ENCODE results near the gene PITPNM3.
"Not testable (repeated sequence)": the region's sequence is repeated elsewhere in the genome, so short reads cannot be mapped to it uniquely, and the experiment has no call there.

Gene PITPNM3

DNA sequence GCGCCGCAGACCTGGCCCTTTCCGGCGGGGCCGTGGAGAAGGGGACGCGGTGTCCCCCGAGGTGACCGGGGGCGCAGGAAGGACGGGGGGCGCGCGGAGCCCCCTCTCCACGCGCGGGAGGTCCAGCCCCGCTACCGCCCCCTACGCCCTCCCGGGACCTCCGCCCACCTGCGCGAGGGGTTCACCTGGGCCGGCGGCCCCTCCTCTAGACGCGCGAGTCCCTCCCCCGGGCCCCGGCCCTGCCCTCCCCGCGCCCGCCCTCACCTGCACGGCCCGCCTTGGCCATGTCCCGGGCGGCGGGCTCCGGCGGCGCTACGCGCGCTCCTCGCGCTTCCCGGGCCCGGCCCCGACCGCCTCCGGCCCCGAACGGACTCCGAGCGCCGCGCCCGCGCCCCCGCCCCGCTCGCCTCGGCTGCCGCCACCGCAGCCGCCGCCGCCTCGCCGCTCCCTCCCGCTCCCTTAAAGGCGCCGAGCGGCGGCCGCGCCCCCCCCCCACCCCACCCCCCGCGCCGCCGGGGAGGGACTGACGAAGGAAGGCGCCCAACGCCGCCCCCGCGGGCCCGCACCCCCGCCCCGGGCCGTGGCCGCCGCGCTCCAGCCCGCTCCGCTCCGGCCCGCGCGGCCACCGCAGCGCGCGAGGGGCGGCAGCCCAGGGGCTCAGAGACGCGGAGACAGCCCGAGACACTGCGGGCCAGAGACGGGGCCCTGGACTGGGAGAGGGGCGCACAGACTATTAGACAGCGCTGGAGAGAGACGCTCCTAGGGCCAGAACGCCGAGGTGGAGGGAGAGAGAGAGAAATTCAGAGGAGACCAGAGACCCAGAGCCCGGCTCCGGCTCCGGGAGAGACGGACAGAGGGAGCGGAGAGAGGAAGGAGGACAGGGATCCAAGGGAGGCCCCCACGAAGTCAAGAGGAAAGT is at the start of gene PITPNM3:
PITPNM3 (minus strand) TSS at position 435 of the 919 bp plus-strand sequence; CDS start at position 286, 149 bp downstream.
- peak; percentile 62 for DNase-seq (ENCODE audit: low spot score)

DNA sequence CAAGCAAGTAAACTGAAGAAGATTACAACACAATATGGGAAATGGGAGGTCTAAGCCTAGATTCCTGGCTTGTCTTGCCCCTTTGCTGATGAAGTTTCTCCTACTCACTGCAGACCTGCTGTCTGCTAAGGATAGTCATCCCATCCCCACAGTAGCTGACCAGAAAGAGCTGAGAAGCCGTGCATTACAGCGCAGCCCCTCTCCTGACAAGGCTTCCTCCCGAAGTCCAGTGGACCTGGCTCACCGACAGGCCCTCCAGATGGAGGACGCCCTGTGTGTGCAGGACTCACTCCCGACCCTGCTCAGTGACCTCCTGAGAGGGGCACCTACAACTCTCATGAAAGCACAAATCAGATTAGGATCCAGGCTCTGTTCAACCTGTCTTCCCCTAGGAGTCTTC is 48.8 kb upstream of the PITPNM3 start:
- no peak for DNase-seq (ENCODE audit: low spot score)

DNA sequence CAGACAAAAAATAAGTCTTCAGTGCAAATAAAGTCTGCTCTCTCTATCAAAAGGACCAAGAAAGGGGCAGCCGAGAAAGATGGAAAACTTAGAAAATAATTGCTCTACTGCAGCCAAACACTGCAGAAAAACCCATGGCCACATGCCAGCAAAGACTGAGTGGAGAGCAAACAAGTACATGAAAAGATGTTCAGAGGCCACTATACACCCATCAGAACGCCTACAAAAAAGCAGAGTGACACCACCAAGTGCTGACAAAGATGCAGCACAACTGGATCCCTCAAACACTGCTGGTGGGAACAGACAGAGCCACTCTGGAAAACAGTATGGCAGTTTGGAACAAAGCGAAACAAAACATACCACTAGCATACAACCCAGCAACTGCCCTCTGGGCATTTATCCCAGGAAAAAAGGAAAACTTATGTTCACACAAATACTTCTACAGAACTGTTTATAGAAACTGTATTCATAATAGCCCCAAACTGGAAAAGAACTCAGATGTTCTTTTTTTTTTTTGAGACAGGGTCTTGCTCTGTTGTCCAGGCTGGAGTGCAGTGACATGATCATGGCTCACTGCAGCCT is 47.5 kb upstream of the PITPNM3 start:
- no peak for DNase-seq (ENCODE audit: low spot score)

DNA sequence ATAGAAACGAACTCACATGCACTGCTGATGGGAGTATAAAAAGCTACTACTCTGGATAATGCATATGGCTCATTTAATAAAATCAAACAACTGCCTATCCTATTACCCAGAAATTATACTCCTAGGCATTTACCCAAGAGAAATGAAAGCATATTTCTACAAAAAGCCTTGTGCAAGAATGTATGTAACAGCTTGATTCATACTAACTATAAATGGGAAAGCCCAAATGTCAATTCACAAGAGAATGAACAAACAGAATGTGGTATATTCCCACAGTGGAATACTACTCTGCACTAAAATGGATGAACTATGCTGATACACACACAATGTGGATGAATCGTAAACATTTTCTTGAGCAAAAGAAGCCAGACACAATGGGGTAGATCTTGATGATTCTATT is 45.8 kb upstream of the PITPNM3 start:
- DNase-seq (ENCODE audit: low spot score), result no peak

DNA sequence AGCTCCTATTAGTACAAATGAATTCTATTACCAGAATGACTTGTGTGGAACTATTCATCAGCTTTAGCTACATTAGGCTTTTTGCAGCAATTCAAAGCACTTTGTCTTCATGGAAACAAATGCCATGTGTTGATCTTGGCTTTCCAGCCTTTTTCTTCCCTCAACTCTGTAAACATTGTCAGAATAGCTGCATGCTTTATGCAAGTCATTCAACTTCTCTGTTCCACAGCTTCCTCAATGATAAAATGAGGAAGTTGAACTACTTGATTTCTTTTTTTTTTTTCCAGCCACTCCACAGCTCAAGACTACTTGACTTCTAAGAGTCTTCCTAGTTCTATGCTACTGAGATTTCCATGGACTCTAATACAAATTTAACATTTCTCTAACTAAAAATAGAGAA is 43.0 kb upstream of the PITPNM3 start:
- DNase-seq (ENCODE audit: low spot score), result no peak

DNA sequence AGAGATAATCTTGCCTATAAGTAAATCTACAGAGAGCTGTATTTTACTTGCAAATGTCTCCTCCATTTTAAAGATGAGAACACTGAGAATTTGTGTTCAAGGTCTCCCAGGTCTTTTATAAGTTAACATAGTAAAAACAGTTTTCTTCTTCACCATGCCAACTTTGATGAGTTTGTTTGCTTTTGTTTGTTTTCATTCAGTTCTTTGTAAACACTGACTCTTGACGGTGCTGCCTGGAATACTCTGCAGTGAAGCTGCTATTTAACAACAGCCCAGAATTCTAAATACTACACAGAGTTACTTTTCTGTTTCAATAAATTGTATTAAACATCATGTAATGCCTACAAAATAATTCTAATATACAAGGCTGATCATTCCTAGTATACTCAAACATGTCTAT is 41.4 kb upstream of the PITPNM3 start:
- DNase-seq (ENCODE audit: low spot score), result no peak

DNA sequence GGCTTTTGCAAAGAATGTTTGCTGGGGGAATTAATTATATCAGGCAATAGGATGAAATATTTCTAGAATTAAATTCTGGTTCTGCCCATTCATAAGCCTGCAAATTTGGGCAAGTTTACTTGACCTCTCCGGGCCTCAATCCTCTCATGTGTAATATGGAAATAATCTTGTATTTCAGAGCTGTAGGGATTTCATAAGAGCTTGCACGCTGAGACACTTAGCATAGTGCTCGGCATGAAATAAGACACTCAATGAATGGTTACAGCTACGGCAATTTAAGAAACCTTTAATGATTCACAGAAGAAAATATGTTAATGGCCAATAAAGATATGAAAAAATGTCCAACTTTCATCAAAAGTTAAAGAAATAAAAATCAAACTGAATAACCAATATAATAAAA is 40.6 kb upstream of the PITPNM3 start:
- no peak for DNase-seq (ENCODE audit: low spot score)

DNA sequence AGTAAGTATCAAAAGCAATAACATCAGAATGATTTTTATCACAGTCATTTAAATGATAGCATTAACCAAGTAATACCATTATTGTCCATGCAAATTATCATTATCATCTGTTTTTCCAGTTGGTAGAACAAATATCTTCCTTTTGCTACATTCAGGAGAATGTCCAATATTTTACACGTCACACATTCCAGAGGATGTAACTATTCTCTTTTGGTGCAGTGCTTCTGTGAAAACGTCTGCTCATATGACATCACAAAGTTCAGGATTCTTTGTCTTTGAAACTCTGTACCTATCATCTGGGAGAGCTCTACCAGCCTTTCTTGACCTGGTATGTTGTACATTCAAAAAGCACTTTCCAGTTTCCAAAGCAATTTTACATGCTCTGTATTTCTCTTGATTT is 40.2 kb upstream of the PITPNM3 start:
- DNase-seq (ENCODE audit: low spot score), result no peak

DNA sequence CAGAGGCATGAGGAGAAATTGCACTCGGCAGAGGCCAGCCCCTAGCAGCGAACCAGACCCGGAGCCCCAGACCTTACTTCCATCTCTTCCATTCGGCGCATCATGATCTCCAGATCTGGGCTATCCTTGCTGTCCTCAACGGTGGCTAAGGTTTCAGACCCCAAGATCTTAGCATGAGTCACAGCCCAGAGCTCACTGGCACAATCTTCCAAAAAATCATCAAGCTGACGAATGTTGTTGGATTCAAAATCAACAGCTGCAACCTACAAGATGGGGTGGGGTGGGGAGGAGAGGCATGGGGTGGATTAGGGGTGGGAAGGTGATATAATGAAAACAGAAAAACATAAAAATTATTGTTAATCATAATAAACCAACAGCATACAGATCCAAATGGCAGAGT is 39.7 kb upstream of the PITPNM3 start:
- no peak for DNase-seq (ENCODE audit: low spot score)

DNA sequence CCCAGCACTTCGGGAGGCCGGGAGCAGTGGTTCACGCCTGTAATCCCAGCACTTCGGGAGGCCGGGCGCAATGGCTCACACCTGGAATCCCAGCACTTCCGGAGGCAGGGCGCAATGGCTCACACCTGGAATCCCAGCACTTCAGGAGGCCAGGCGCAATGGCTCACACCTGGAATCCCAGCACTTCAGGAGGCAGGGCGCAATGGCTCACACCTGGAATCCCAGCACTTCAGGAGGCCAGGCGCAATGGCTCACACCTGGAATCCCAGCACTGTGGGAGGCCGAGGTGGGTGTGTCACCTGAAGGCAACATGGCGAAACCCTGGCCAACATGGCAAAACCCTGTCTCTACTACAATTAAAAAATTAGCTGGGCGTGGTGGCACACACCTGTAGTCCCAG is 37.0 kb upstream of the PITPNM3 start:
- DNase-seq (ENCODE audit: low spot score), result not testable (repeated sequence)

DNA sequence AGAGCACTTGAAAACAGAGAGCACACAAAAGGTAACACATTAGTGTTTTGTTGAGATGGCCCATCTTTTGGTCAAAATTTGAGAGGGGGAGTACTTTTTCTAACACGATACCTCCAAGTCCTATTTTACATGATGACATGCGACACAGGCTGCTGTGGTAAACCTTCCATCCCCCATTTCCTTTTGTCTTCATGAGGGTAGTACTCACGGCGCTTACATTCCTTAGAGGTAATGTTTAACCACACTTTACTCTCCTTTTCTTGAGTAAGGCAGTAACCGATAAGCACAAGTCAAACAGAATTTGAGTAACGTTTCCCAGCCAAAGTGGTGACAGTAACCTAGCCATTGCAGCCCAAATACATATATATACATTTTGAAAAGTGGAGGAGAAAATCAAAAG is 35.8 kb upstream of the PITPNM3 start:
- no peak for DNase-seq (ENCODE audit: low spot score)

DNA sequence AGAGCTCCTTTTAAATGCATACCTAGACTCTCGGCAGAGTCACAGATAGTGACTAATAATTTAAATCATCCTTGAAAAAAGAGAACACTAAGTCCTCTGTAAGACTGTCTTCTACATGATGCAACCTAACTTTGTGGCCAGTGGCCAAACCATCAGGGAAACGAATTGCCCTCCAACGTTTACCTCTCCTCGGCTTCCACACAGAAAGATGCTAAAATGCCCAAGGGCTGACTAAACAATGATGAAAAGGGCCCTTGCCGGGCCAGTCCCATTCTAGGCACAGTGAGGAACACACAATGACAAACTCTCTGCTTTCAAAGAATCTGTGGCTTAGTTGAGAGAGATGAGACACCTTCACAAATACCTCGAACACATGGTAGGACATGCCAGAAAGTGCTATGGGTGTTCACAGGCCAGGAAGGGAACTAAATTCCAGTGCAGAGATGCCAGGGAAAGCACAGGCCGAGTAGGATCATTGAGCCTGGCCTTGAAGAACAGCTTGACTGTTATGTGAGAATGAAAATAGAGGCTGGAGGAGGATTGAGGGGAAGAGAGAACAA is 35.3 kb upstream of the PITPNM3 start:
- no peak for DNase-seq (ENCODE audit: low spot score)

DNA sequence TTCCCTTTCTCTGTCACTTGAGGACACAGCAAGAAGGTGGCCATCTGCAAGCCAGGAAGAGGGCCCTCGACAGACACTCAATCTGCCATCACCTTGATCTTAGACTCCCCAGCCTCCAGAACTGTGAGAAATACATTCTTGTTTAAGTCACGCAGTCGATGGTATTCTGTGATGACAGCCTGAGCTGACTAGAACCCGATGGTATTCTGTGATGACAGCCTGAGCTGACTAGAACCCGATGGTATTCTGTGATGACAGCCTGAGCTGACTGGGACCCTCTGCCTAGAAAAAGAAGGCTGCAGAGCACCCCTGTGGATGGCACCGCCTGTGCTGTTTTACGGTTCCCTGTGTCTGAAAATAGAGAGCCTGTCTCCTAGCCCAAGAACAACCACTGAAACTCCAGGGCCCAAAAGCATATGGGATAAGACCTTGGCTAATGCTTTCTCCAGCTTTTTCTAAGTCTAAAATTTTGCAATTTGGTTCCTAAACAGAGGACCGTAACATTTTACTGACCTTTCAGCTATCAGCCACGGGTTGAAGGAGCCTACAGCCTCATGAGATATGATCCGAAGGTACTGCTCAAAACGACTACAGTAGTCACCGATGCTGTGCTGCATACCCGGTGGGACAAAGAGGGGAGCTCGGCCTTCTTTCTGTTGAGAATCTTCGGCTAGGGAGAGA is 33.1 kb upstream of the PITPNM3 start:
- DNase-seq (ENCODE audit: low spot score), result no peak

DNA sequence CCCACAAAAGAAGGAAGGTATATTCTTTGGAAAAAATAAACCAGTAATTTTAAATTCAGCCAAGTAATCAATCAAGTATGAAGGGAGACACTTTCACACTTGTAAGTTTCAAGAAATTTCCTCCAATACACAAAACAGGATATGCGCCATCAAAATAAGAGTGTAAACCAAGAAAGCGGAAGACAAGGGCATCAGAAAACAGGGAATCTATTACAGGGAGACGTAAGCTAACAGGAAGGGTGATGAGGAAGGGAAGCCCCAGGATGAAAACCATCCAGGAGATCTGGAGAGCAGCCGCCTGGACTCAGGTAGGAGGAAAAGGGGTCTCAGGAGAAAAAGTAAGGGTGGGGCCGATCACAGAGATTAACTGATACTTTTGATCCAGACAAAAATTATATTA is 31.8 kb upstream of the PITPNM3 start:
- no peak for DNase-seq (ENCODE audit: low spot score)

DNA sequence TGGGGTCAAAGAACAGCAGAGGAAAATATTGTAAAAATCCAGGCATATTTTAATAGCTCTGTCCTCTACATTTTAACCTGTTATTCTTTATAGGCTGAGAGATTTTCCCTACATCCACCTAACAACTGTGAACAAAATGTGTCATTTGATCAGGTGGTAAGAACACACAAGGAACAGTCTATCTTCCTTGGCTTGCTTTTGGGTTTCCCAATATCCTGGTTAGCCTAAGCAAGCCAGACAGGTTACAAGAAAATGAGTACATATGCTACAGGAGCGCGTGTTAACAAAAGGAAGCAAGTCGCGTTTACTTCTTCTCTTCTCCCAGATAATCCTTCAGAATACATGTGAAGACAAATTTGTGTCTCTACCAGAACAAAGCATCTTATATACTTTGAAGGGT is 31.0 kb upstream of the PITPNM3 start:
- no peak for DNase-seq (ENCODE audit: low spot score)

DNA sequence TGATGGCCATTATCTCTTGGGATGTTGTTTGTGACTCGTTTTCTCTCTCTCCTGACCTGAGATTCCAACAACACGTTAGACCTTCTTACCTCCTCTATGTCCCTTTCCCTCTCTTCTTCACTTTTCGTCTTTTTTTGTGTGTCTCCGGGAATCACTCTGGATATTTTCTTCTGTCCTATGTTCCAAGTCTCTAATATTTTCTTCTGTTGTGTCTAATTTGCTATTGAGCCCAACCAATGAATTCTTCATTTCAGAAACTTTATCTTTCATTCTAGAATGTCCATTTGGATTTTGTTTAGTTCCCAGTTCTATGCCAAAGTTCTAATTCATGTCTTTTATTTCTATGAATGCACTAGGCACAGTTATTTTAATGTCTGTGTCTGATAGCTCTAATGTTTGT is 27.1 kb upstream of the PITPNM3 start:
- no peak for DNase-seq (ENCODE audit: low spot score)

DNA sequence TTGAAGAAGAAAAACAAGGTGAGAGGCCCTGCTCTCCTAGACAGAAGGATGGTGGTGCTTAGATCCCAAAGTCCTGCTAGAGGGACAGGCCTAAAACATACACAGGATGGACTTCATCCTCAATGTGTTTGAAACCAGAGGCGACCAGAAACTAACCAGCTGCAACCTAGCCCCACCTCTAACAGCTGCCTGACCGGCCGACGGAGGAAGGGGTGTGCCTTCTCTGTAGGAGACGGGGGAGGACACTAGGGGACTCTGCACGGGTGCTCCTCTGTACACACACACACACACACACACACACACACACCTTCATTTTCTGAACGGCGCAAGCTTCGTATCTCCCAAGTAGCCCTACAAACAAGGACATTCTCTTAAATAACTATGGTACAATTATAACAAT is 24.3 kb upstream of the PITPNM3 start:
- no peak for DNase-seq (ENCODE audit: low spot score)

DNA sequence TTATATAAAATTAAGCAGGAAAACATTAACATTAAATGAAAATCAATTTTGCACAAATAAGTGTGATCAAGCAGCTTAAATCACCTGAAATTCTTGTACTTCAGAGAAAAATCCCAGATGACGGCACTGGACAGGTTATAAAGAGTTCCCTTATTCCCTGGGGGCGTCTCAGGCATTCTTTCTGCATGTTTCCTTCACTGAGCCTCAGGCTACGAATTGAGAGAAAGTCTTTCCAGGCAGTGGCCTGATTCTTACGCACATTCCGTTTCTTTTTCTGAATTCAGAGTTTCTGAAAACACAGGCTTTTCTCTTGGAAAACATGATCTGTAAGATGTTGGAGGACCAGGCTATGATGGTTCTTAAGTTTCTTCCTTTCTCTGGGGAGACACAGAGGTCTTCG is 22.1 kb upstream of the PITPNM3 start:
- no peak for DNase-seq (ENCODE audit: low spot score)

DNA sequence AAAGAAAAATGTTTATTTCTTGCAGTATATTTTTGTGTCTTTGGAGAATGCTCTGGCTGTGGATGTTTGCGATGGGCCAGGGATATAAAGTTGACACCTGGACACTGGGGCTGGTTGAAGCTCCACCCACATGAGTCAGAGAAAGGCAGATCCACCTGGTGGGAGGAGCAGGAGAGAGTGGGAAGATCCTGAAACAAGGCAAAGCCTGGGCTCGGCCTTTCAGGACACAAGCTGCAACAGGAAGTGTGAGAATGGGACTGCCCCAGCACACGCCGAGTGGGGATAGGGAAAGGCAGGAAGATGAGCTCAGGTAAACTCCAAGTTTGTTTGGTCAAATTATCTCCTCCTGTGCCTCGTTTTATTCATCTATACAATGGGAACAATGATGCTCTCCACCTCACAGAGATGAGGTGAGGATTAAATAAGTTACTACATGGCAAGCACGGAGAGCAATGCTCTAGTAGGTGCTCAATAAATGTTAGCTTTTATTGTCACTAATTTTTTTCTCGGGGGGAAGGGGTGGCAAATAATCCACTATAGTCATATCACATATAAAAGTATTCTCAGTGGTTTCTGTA is 21.4 kb upstream of the PITPNM3 start:
- DNase-seq (ENCODE audit: low spot score), result no peak

DNA sequence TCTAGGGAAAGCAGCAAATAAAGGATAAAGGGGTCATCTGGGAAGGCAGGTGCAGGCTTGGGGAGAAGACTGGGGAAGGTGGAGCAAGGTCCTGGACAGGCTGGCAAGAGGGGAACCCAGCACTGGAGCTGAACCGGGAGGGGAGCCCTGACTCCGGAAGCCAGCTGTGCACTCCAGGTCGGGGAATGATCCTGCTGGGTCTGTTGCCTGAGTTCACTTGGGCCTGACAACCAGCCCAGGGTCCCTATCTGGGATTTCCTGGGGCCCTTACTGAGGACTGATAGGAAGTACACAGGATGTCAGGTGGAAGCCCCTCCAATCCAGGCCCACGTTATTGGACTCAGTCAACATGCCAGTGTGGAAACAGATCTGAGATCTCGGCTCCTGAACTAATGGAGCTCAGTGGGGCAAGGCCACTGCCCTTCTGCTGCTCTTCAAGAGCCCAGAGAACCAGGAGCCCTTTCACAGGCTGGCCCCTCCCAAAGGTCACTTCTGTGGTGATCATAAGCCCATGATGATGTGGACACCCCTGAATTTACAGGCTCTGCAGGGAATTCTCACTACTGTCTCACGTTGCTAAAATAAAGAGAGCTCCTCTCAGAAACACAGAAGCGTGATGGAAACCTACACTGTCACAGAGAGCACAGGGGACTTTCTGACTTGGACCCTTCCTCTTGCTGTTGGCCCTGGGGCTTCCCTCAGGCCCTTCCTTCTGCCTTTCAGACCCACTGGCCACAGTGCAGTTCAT is 19.9 kb upstream of the PITPNM3 start:
- no peak for DNase-seq (ENCODE audit: low spot score)

DNA sequence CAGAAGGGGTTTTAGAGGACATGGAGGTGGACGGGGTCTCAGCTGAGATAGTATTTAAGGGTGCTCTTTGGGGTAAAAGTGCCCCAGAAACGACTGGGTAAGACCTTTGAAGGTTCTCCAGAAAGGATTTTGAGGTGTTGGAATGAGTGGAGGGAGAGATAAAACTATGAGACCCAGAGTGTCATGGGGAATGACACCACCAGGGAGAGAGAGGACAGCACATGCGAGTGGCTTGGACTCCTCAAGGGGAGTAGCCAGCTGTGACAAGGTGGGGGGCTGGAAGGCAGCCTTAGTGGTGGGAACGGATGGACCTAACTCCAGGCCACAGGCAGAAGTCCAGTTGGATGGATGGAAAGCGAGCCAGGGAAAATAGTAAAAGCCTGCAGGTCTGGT is 19.2 kb upstream of the PITPNM3 start:
- DNase-seq (ENCODE audit: low spot score), result no peak
